Keratinocyte (primary cell): ENCODE data around the gene PROC. TPM values are rescaled to one million over a fixed set of nuclear protein-coding genes. Genes with fewer than 3 reads are reported as not detected.

Experiments
- DNase-seq: peaks from one replicate; pipeline ENCODE4 v3.0.0-alpha.2; 2011; ENCODE audit warnings: low read depth, missing footprints, low spot score
- FAIRE-seq: peaks from 2 replicates; lab custom pipeline; 2011; peaks lifted over from hg19 to GRCh38; lab: Jason Lieb, UNC
- H2AFZ ChIP-seq: 2 replicates; pipeline ENCODE4 v1.6.0; 2012; ENCODE audit warnings: low read length, control low read depth, inconsistent platforms; ENCODE audit not compliant: control insufficient read depth
- H3K27ac ChIP-seq: 2 replicates; pipeline ENCODE4 v1.5.1; 2011; ENCODE audit warnings: low read length; ENCODE audit not compliant: control insufficient read depth, insufficient read depth
- H3K27me3 ChIP-seq: 3 replicates; pipeline ENCODE4 v1.6.0; 2011; ENCODE audit warnings: low read length; ENCODE audit not compliant: control insufficient read depth, insufficient read depth; ENCODE audit errors: extremely low read depth
- H3K36me3 ChIP-seq, 2 experiments: 2 replicates in 1 of 2; 3 replicates in 1 of 2; pipeline ENCODE4 v1.5.1; 2011; ENCODE audit warnings: low read length in 2 of 2, mild to moderate bottlenecking in 1 of 2; ENCODE audit not compliant: control insufficient read depth in 2 of 2, insufficient read depth in 2 of 2; ENCODE audit errors: extremely low read depth in 1 of 2
- H3K4me1 ChIP-seq: 3 replicates; pipeline ENCODE4 v1.5.1; 2011; ENCODE audit warnings: low read length; ENCODE audit not compliant: control insufficient read depth, insufficient read depth; ENCODE audit errors: extremely low read depth
- H3K4me2 ChIP-seq: 3 replicates; pipeline ENCODE4 v1.6.0; 2011; ENCODE audit warnings: low read depth, low read length; ENCODE audit not compliant: control insufficient read depth, insufficient read depth; ENCODE audit errors: extremely low read depth
- H3K4me3 ChIP-seq, 3 experiments: fragments of 200-600 bp in 1 of 3; sonication (generic) in 1 of 3; 2 replicates in 2 of 3; 3 replicates in 1 of 3; pipeline ENCODE4 v1.5.1; 2011 to 2016; ENCODE audit warnings: low read length in 3 of 3, mild to moderate bottlenecking in 3 of 3, control low read depth in 2 of 3, inconsistent platforms in 1 of 3, low read depth in 1 of 3, mixed read lengths in 1 of 3, mixed run types in 1 of 3, moderate library complexity in 1 of 3; ENCODE audit not compliant: control insufficient read depth in 2 of 3, insufficient read depth in 2 of 3; ENCODE audit errors: extremely low read depth in 1 of 3
- H3K79me2 ChIP-seq: 2 replicates; pipeline ENCODE4 v1.6.0; 2012; ENCODE audit warnings: low read length; ENCODE audit not compliant: control insufficient read depth, insufficient read depth
- H3K9ac ChIP-seq: 3 replicates; pipeline ENCODE4 v1.6.0; 2011; ENCODE audit warnings: low read length; ENCODE audit not compliant: control insufficient read depth, insufficient read depth; ENCODE audit errors: extremely low read depth
- H3K9me1 ChIP-seq: 3 replicates; pipeline ENCODE4 v1.6.0; 2011; ENCODE audit warnings: low read length; ENCODE audit not compliant: control insufficient read depth, insufficient read depth; ENCODE audit errors: extremely low read depth
- H3K9me3 ChIP-seq: 2 replicates; pipeline ENCODE4 v1.5.1; 2012; ENCODE audit warnings: low read depth, low read length; ENCODE audit not compliant: control insufficient read depth
- H4K20me1 ChIP-seq: 3 replicates; pipeline ENCODE4 v1.6.0; 2011; ENCODE audit warnings: low read length; ENCODE audit not compliant: control insufficient read depth, insufficient read depth; ENCODE audit errors: extremely low read depth
- EZH2 ChIP-seq: IDR thresholded peaks from one replicate; pipeline ENCODE4 v1.6.1; 2012; ENCODE audit warnings: inconsistent platforms, mild to moderate bottlenecking, low read length, moderate library complexity
- dilution Hi-C: fragments of 300-500 bp; cut with MboI; formaldehyde crosslinking; loops from one replicate; pipeline ENCODE4 v1.7.0; 2020; ENCODE audit warnings: low sequenced_read_pairs; ENCODE audit not compliant: extremely low pct_ligation_motif_present
- polyA plus RNA-seq, 5 experiments: library from polyadenylated mRNA; depleted of rRNA in 3 of 5; stranded (reverse) in 3 of 5; stranded (forward) in 1 of 5; unstranded in 1 of 5; fragments of >200 nt; gene quantifications; 1 replicate in 1 of 5; 2 replicates in 3 of 5; 3 replicates in 1 of 5; pipeline versions ENCODE4 v1.2.1 to v1.2.3, GENCODE V29; 2011 to 2012; ENCODE audit warnings: missing spikeins in 2 of 5, low read depth in 1 of 5, low replicate concordance in 1 of 5
- TF ChIP-seq, protein P1 (sequence below), 3 experiments: IDR thresholded peaks in 1 of 3; conservative IDR thresholded peaks in 1 of 3; optimal IDR thresholded peaks in 1 of 3; 2 replicates in 2 of 3; 3 replicates in 1 of 3; pipeline versions ENCODE3 to v1.5.1; 2011; ENCODE audit warnings: low read length in 3 of 3, mild to moderate bottlenecking in 3 of 3, moderate library complexity in 2 of 3, control low read depth in 1 of 3, inconsistent platforms in 1 of 3; ENCODE audit not compliant: insufficient read depth in 2 of 3; ENCODE audit errors: extremely low read depth in 1 of 3

The PROC gene
- polyA plus RNA-seq, 1 donor (not counting 4 experiments of a cell fraction or from before 2014, with no cell fraction given): 0.16 TPM

DNA sequence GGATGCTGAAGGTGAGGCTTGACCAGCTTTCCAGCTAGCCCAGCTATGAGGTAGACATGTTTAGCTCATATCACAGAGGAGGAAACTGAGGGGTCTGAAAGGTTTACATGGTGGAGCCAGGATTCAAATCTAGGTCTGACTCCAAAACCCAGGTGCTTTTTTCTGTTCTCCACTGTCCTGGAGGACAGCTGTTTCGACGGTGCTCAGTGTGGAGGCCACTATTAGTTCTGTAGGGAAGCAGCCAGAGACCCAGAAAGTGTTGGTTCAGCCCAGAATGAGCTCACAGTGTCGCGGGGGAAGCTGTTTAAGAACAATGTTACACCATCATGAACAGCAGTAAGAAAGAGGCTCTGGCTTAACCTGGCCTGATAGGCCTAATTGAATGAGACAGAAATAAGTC is 11.1 kb downstream of the PROC start:
- no peak overlapping the region for H2AFZ ChIP-seq
- no peaks in the 10 kb centered on the region for H3K79me2 ChIP-seq
- DNase-seq: no peak
- no peak for FAIRE-seq
- H3K27me3 ChIP-seq: no peaks in the 10 kb centered on the region
- H4K20me1 ChIP-seq: no peaks in the 10 kb centered on the region
- no peak overlapping the region for H3K4me2 ChIP-seq
- H3K9me3 ChIP-seq: no peaks in the 10 kb centered on the region
- no peaks in the 10 kb centered on the region for H3K4me1 ChIP-seq
- no peak overlapping the region for H3K9ac ChIP-seq
- dilution Hi-C loops: no loop called here
- H3K9me1 ChIP-seq: no peaks in the 10 kb centered on the region
- TF ChIP-seq EZH2: no peak
- TF ChIP-seq, protein P1, sequence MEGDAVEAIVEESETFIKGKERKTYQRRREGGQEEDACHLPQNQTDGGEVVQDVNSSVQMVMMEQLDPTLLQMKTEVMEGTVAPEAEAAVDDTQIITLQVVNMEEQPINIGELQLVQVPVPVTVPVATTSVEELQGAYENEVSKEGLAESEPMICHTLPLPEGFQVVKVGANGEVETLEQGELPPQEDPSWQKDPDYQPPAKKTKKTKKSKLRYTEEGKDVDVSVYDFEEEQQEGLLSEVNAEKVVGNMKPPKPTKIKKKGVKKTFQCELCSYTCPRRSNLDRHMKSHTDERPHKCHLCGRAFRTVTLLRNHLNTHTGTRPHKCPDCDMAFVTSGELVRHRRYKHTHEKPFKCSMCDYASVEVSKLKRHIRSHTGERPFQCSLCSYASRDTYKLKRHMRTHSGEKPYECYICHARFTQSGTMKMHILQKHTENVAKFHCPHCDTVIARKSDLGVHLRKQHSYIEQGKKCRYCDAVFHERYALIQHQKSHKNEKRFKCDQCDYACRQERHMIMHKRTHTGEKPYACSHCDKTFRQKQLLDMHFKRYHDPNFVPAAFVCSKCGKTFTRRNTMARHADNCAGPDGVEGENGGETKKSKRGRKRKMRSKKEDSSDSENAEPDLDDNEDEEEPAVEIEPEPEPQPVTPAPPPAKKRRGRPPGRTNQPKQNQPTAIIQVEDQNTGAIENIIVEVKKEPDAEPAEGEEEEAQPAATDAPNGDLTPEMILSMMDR (optimal IDR thresholded peaks at IDR 0.05 in 1 of 3, IDR thresholded peaks at IDR 0.05 in 1 of 3, conservative IDR thresholded peaks at IDR 0.05 in 1 of 3; ENCODE audit: extremely low read depth in 1 of 3, insufficient read depth in 2 of 3, low read length in 3 of 3): no peak
- no peak overlapping the region for H3K27ac ChIP-seq
- H3K4me3 ChIP-seq: no peak overlapping the region
- no peaks in the 10 kb centered on the region for H3K36me3 ChIP-seq

DNA sequence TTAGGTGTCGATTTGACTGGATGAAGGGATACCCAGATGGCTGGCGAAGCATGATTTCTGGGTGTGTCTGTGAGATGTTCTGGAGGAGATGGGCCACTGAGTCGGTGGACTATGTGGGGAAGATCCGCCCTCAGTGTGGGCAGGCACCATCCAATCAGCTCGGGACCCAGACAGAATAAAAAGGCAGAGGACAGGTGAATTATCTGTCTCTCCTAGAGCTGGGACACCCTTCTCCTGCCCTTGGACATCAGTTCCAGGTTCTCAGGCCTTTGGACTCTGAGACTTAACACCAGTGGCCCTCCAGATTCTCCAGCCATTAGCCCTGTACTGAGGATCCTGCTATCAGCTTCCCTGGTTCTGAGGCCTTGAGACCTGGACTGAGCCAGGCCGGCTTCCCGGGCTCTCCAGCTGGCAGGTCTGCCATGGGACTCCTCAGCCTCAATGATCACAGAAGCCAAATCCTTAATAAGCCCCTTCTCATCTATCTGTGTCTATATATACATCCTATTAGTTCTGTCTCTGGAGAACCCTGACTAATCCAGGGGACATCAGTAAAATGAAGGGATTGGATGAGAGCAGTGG is 11.7 kb downstream of the PROC start:
- dilution Hi-C loops: no loop called here
- Histone ChIP-seq H3K27me3 (no peaks in the 10 kb centered on the region), H3K27ac (no peak overlapping the region), H3K9ac (no peak overlapping the region), H2AFZ (no peak overlapping the region), H4K20me1 (no peaks in the 10 kb centered on the region), H3K9me1 (no peaks in the 10 kb centered on the region), H3K4me2 (no peak overlapping the region), H3K79me2 (no peaks in the 10 kb centered on the region), H3K4me1 (no peaks in the 10 kb centered on the region), H3K9me3 (no peaks in the 10 kb centered on the region), H3K36me3 (no peaks in the 10 kb centered on the region), H3K4me3 (no peak overlapping the region)
- no peak for FAIRE-seq
- no peak for DNase-seq
- TF ChIP-seq, protein P1 (optimal IDR thresholded peaks at IDR 0.05 in 1 of 3, IDR thresholded peaks at IDR 0.05 in 1 of 3, conservative IDR thresholded peaks at IDR 0.05 in 1 of 3; ENCODE audit: extremely low read depth in 1 of 3, insufficient read depth in 2 of 3, low read length in 3 of 3): no peak
